Putamen (tissue), 1 donor: Measurements from ENCODE around the gene KCNIP1.

Experiments
- DNase-seq: peaks from one replicate; pipeline ENCODE4 v3.0.0-alpha.2; 2016; ENCODE audit warnings: low spot score

The KCNIP1 gene

DNA sequence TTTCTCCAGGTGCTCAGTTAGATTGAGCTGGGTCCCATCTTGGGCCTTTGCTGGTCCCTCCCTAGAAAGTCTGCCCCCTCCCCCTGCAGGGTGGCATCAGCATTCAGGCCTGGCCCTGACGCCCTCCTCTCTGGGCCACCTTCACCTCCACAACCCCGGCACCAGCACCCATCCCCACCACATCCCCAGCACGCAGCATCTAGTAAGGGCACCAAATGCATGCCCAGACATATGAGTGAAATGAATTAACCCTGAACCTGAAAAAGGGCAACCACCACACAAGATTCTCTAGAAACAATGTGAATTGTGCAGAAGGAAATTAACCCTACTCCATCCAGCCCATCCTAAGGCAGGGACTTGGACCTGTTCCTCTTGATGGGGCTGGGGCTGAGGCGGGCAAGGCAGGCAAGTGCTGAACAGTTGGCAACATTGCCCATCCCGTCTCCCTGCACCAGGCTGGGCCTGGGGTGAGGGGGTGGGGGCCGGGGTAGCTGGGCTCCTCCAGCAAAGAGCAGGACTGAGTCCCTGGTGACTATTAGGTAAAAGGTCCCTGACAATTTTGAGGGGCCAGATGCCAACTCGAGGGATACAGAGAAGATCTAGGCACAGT lies 125.9 kb downstream of the KCNIP1 start:
- DNase-seq: no peak

DNA sequence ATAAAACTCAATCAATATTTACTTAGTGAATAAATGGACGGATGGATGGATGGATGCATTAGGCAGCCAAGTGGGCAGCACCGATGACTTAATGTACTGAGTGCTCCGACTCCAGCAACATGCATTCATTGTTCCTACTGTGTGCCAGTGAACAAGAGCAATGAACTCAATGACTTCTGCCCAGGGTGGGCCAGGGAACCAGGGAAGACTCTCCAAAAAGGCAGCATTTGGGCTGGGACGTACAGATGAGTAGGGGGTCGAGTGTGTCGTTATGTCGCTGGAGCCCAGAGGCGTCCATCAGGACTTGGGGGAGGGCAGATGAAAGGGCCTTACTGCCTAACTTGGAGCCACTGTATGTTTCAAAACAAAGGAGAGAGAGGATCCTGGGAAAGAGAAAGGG lies 126.4 kb downstream of the KCNIP1 start:
- no peak for DNase-seq

DNA sequence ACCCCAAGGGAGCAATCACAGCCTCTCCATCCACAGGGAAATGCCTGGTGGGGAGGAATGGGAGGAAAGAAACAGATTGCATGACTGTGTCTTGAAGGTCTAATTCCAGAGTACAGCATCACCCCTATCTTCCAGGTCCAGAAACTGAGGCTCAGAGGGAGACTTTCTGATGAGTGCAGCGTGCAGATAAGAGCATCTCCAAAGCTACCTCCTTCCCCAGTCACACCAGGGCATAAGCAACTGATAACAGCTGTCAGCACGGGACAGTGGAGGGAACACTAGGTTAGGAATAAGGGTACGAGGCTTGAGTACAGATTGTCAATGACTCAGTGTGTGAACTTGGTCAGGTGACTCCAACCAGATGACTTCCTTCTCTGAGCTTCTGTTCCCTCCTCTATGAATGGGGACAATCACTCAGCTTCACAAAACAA lies 126.9 kb downstream of the KCNIP1 start:
- DNase-seq: no peak

DNA sequence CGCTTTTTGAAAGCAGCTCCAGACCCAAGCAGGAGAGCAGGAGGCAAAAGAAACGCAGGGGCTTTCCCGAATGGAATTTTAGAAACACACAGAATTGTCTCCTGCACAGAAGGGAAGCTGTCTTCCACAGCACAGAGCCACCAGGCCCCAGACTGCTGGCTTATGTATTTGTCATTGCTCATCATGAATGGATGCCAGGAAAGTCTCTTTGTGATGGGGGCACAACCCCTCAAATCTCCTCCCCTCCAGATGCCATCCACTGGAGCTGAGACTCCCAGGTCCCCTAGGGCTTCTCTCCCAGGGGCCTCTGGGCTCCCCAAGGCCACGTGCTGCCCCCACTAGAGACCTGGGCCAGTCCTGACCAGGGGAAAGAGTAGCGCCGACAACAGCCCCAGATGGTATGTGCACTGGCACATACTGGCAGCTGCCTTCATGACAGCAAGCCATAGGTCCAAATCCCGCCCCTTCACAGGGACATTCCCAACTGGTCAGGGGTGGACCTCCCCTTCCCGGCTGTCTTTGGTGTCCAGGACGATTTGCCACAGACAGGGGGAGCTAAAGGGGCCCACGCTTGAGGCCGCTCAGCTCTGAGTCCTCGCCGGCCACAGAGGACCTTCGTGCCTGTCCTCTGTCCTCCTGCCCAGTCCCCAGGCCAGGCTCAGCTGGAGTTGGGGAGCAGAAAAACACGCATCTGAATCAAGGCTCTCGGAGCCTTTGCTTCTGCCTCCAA lies 127.8 kb downstream of the KCNIP1 start:
- DNase-seq: peak; percentile 20

DNA sequence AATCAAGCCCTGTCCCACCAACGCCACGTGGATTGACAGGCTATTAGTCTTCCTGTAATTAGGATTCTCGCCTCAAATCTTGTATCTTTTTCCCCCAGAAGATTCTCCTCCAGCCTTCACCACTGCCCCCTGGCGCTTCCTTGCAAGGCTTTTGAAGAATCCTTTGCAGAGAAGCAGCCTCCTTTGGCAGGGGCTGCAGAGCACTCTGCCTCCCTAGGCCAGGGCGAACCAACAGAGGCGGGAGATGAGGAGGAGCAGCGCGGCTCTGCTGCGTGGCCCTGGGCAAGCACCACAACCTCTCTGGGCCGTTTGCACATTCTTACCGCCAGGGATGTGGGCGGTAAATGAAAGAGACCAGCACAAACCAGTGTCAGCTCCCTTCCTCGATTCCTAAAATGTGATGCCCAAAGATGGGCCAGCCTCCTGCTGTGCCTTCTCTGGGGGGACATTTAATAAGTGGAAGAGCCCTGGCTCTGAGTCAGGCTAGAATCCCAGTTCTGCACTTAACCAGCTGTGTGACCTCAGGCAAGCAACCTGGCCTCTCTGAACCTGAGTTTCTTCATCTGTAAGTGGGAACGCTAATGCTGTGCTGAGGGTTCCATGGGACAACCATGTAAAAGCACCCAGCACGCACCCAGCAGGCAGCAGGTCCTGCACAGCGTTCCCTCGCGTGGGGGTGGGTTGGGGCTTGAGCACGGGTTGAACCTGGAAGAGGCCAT lies 128.6 kb downstream of the KCNIP1 start:
- no peak for DNase-seq

DNA sequence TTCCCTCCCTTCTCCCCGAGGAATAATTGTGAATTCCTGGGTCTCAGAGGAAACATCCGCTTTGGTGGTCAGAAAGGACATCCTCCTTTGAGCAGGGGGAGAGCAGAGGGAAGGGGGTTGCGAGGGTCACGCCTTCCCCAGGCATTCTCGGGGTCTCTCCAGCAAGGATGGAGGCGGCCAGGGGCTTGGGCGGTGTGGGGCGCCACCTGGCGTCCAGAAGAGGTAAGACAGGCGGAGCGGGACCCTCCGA lies 129.1 kb downstream of the KCNIP1 start:
- DNase-seq: no peak

DNA sequence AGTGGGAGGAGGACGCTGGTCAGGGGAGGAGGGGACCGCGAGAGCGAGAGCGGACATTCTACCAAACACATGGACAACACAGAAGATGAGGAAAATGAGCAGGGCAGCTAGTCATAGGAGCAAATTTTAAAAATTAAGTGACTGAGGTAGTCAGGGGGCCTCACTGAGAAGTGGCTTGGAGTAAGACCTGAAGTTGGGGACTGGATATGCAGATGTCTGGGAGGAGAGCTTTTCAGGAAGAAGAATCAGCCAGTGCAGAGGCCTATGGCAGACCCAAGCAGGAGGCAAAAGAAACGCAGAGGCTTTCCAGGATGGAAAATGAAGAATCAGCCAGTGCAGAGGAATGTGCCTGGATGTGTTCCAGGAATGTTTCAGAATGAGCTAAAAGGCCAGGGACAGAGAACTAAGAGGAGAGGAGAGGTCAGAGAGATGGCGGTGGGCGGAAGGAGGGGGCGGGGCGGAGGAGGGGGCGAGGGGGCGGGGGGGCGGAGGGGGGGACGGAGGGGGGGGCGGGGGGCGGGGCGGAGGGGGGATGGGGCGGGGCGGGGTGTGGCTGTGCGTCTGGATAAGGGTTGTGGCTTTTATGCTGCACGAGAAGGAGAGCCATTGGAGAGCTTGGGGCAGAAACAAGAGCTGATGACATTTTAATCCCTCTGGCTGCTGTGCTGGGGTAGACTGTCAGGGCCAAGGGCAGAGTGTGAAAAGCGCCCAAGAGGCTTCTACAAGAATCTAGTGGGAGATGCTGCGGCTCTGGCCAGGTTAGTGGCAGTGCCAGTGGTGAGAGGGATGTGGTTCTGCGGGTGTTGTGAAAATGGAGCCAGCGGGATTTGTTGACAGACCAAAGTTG lies 129.6 kb downstream of the KCNIP1 start:
- DNase-seq: peak; percentile 37

DNA sequence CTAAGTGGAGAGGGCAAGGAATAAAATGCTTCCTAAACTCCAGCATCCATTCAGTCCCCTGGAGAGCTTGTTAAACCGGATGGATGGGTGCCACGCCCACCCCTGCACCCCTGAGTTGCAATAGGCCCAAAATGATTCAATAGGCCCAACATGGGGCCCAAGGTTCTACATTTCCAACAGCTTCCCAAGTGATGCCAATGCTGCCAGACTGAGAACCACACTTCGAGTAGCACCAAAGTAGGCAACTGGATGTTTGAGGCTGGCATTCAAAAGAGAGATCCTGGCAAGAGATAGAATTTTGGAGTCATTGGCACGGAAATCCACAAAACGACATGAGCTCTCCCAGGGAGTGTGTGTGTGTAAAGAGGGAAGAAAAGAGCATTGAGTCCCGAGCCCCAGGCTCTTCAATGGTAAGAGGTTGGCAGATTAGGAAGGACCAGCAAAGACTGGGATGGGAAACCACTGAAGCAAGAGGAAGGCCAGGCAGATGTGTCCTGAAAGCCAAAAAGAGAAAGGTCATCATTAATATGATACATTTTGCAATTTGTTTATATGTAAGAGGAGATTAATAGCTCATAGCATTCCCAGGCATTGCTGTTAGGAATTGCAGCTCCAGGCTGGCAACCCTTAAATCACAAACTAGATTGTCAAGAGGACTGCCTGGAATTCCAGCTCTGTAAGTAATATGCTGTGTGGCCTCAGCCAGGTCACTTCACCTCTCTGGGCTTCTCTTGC lies 130.6 kb downstream of the KCNIP1 start:
- DNase-seq: no peak

DNA sequence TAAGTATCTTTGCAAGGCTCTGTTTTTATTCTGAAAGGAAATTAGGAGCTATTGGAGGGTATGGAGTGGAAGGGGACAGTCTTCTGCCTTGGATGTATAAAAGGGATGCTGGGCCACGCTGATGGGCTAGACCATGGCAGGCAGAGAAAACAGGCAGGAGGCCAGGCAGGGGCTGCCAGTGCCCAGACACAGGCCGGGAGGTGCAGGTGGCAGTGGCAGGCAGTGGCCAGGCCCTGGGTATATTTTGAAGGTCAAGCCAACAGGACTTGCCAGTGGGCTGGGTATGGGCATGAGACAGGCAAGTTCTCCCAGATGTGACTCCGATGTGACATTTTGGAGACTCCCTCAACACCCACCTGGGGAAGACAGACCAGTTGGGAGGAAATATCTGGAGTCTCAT lies 131.9 kb downstream of the KCNIP1 start:
- no peak for DNase-seq

DNA sequence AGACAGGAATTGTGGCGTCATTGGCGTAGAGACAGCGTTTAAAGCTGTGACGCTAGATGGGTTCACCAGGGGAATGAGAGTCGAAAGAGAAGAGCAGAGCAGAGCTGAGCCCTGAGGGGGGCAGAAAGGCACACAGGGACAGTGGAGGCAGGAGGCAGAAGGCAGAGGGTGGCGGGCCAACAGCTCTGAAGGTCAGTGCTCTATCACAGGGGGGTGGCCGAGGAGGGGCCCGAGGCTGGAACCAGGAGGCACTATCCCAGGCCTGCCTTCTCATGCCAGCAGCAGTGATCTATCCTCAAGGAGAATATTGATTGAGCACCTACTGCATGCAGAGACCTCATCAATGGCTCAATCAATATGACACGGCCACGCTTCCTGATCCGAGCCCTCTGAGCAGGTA lies 132.4 kb downstream of the KCNIP1 start:
- DNase-seq: no peak

DNA sequence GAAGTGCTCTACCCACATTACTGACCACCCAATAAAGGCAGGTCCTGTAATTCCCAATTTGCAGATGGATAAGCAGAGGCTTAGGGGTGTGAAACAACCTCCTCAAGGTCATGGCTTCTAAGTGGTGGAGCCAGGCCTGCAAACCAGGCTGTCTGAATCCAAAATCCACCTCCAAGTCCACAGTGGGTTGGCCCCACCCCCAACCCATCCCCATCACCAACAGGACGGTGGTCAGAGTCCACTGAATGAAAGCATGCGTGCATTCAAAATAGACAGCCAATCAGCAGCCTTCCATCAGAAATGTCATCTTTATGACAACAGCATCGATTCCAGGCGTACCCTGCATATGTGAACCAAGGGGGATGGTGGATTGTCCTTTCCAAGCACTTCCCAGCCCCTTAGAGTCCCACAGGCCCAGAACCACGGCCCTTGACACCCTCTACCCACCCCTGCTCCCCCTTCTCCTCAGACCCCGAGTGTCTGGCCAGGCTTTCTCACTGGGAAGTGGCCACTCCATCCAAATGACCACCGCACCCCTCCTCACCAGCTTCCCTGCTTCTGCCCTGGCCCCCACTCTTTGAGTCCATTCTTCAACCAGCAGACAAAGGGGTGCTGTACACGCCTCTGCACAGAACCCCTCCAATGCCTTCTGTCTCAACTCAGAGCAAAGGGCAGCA lies 133.1 kb downstream of the KCNIP1 start:
- DNase-seq: no peak

DNA sequence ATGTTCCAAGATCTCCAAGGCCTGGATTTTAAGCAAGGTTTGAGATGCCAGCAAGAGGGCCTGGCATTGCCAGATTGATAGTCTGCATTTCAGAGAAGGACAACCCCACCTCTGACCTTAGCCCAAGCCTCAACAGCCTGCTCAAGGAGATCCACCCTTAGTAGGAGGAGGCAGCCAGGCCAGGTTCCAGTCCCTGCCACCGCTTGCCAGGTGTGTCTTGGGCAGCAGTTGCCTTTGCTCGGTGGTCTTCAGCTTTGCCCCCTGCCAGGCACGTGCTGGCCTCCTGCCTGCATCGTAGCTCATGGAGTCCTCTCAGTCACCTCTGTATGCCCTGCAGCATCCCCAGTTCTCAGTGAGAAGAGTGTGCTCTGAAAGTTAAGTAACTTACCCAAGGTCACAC lies 134.2 kb downstream of the KCNIP1 start:
- no peak for DNase-seq

DNA sequence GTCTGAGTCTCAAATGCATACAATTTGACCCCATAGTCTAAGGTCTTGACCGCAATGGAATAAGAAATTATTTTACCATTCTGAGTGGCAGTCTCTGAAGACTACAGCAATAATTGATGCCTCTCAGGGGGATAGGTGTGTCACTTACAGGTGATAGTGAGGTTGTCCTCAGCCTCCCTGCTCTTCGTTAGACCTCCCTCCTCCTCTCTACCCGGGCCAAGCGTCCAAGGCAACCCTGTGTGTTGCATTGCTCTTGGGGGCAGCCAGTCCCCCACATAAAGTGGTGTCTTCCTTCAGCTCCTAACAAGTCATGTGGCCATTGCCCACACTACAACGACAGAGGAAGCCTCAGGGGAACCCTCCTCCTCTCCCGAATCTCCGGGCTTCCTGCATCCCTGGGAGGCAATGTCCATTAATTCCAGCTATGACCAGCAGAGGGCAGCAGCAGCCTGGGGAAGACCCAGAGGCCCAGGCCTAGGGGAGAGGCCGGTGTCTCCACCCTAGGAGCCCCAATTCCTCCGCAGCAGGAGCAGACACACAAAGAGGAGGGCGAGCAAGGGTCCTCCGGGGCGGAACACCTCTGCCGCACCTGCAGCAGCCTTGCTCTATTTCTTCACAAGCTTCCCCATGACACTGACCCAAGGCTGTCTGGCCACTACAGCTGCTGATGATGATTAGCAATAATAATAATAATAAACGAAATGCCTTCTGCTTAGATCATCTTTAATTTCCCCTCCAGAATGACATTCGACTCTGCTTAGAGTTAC lies 134.8 kb downstream of the KCNIP1 start:
- peak; percentile 13 for DNase-seq

DNA sequence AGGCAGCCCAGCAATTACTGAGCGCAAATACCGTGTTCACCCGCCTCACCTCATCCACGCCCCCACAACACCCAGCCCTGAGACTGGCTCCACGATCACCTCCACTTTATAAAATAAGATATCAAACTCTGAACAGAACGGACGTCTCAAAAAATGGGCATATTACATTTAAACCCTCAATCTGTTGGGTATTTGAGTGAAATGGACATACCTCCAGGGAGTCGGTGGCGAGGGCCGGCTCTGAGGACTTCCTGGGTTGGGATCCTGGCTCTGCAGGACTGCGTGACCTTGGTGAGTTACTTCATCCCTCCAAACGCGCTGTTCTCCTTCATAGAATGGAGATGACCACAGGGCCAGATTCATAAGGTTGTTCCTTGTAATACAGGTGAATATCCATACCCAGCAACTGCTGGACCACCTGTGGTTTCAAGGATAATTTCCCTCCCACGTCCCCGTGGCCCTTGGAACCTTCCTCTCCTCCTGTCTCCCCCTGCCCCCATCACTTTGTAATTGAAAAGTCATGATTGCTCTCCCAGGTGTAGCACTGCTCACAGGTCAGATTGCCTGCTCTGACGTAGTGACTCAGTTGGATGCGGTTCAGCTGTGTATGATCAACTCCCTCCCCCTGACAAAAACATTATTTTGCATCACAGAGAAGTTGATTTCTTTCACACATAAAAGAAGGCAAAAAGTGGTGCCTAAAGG lies 135.6 kb downstream of the KCNIP1 start:
- DNase-seq: no peak

DNA sequence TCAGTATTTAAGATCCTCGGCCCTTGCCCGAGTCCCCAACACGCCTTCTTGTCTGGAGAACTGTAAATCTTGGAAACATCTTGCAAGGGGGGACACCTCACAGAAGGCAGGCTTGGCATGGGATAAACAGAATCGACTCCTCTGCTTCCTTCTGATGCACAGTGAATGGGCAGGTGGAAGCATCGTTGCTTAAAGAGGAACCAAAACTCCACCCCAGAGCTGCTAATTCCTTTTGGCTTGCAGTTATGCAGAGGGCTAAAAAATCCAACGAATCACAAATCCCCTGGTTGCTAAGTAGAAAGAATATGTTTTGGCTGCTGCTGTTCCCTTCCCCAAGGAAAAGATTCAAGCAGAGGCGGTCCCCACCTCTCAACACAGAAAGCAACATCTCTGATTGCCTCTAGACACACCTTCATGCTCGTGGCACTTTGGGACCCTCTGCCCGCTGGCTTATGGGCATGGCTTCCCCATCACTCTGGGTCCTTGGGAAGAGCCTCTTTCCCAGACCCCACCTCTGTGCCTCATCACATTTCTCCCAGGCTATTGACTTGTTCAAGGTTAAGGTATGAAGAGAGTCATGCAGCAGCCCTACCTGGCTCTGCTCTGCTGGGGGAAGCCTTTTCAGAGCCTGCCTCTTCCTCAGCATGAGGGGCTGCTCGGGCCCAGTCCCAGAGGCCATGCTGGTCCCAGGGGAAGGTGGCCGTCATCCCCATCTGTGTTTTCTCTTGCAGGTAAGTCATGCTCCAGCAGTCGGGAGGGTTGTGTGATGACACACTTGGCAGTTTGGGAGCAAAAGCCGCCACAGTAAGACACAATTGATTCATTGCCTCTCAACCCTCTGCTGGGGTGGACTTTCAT lies 137.1 kb downstream of the KCNIP1 start:
- no peak for DNase-seq

DNA sequence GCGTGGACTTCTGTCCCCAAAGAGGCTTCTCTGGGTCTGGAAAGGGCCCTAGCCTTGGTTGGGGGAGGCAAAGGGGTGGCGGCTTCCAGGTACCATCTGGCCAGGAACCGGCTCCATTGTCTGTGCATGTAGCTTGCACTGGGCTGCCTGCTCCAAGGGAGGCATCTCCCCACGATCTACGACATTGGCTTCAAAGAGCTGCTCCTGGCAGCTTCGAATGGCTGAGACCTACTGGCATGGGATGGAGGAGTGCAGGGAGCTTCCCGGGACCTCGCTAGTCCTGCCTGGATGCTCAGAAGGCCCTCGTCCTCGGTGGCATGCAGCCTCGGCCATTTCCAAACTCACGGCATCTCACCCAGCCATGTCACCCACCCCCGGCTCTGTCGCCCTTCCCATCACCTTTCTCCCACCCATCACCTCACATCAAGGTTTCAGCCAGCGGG lies 137.8 kb downstream of the KCNIP1 start:
- no peak for DNase-seq

DNA sequence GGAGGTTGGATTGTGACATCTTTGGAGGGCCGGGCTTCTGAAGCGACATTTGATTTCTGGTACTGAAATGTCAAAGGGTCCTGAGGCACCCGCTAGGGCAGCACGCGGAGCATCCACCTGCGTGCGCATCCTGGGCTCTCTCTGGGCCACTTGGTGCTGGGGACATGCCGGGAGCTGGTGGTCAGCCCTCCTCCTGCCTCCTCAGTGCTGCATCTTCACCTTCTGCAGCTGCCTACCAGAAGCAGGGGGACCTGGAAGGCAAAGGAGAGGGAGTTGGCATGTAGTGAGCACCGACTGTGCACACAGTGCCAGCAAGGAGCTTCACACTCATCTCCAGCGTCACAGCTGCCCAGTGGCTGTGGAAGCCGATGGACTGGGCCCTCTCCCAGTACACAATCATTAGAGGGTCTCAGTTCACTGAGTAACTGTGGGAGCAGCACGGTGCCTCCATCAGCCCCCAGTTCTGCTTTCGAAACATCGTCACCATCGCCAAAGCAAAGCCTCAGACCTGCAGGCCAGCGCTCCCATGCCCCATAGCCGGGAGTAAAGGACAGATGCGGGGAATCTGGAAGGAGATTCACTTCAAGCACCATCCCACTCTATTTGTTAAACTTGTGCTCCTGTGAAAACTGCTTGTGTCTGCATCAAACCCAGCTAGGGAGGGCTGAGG lies 138.4 kb downstream of the KCNIP1 start:
- no peak for DNase-seq

DNA sequence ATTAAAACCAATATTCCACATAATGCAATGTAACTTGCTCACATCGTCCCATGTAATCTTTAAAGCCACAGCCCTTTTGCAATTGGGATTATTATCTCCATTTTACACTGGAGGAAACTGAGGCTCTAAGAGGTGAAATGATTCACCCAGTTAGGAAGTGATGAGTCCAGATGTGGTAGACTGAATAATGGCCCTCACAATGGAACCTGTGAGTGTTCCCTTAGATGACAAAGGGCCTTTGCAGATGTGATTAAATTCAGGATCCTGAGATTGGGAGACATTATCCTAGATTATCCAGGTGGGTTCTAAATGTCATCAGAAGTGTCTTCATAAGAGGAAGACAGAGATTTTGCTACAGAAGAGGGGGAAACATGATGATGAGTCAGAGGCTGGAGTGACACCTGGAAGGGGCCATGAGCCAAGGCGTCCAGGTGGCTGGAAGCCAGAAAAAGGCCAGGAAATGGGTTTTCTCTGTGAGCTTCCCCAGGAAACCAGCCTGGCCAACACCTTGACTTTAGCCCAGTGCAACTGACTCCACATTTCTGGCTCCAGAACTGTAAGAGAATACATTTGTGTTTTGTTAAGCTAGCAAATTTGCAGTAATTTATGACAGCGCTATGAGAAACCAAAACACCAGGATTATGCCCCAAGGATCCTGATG lies 139.1 kb downstream of the KCNIP1 start:
- no peak for DNase-seq
